NCI-H1092 (cell line): ENCODE results near the gene DNASE1.

Experiments used
- DNase-seq: peaks from one replicate; lab custom pipeline; 2025; lab: John Stamatoyannopoulos, UW

Gene DNASE1

DNA sequence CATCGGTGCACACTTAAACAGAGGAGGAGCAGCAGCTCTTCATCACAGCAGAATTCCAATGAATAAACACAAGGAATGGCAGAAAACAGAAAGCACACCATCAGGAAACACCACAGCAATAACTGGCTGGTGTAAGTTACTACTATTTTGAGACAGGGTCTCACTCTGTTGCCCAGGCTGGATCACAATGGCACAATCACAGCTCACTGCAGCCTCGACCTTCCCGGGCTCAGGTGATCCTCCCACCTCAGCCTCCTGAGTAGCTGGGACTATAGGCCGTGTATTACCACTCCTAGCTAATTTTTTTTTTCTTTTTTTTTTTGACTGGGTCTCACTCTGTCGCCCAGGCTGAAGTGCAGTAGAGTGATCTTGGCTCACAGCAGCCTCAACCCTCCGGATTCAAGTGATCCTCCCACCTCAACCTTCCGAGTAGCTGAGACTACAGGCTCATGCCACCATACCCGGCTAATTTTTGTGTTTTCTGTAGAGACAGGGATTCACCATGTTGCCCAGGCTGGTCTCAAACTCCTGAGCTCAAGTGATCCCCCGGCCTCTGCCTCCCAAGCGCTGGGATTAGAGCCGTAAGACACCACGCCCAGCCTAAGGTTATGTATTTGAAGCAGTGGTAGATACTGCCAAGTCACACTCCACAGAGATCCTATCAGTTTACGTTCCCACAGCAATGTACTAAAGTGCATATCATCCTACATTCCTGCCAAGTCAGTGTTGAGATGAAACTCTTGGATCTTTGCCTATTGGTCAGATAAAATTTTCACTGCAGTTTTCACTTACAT is 42.1 kb downstream of the DNASE1 start:
- DNase-seq = no peak

DNA sequence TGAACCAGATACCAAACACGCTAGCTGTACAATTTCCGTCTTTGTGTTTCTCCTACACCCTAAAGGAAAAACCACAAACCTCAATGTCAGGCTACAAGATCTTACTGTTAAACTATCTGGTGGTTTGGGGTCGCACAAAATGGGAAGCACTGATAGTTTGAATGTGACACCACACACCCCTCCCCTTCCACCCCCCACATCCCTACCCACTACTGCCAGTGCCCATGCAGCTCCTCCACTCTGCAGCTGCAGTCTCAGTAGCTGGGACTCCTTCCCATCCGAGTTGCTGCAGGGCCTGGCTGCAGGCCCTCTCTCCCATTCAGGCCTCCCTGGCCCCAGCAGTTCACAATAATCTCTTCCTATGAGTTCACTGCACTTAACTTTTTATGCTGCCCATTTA is 44.5 kb downstream of the DNASE1 start:
- no peak for DNase-seq

DNA sequence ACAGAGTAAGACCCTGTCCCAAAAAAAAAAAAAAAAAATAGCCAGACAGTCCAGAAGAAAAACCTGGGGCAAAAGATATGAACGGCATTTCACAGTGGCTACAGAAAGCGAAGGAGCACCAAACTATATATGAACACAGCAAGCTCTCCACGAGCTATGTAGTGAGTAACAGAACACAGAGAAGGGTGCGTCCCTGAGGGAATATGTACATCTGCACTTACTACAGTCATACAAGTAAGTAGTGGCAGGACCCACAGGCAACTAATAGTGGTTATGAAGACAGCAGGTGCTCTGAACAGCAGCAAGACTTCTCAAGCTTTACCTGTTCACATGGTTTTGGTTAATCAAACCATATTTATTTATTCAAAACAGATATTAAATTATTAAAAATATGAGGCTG is 47.0 kb downstream of the DNASE1 start:
- no peak for DNase-seq

DNA sequence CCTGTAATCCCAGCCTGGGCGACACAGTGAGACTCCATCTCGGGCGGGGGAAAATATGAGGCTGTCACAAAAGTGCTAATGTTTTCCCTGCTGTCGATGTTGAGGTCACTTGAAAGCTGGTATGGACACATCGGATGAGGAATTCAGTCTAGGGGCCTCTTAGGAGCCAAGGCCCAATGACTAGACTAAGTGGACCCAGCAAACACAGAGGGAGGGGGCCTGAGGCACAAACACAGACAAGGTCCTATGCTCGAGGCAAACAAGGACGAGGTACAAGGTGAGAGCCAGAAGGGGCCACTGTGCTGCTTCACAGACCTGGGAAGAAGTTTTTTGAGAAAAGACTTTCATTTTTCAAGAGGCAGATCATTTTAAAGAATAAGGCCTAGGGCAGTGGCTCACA is 47.6 kb downstream of the DNASE1 start:
- no peak for DNase-seq

DNA sequence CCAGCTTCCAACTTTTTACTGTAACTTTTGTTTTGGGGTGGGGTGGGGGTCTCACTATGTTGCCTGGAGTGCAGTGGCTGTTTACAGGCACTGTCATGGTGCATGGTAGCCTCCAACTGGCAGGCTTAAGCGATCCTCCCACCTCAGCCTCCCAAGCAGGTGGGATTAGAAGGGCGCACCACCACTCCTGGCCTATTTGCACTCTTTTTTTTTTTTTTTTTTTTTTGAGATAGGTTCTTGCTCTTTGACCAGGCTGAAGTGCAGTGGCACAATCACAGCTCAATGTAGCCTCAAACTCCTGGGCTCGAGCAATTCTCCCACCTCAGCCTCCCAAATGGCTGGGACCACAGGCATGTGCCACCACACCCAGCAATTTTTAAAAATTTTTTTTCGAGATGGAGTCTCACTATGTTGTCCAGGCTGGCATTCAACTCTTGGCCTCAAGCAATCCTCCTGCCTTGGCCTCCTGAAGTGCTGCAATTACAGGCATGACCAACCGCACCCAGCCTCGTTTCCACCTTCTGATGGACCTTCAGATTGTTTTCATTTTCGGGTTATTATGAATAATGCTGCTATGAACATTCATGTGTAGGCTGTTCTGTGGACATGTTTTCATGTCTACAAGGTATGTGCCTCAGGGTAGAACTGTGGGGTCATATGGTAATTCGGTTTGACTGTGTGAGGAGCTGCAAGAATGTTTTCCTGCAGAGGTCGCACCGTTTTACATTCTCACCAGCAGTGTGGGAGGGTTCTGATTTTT is 51.9 kb downstream of the DNASE1 start:
- DNase-seq = no peak
